Measurements from ENCODE around the gene ST3GAL3. TPM values are rescaled to one million over a fixed set of nuclear protein-coding genes. Genes with fewer than 3 reads are reported as not detected.

The ST3GAL3 gene
- total and polyA plus RNA-seq, 10 of the 15 experiments (the other 5 are each of a cell fraction or from before 2014, with no cell fraction given): 1.2 to 19.3 (median 11.0) TPM

GRCh38 chr1:43882763-43883162 lies 175.4 kb downstream of the ST3GAL3 start (continued):
- TF ChIP-seq PRDM15 (CRISPR knock-in tag; IDR thresholded peaks at IDR 0.05): no peak
- no peak for TF ChIP-seq CHD1 (IDR thresholded peaks at IDR 0.05; ENCODE audit: low read depth, low read length)
- no peak for TF ChIP-seq SIX5 (IDR thresholded peaks at IDR 0.05; ENCODE audit: low read depth, low read length, severe bottlenecking)
- TF ChIP-seq NBN (IDR thresholded peaks at IDR 0.05): no peak
- TF ChIP-seq BACH1 (IDR thresholded peaks at IDR 0.05; ENCODE audit: borderline replicate concordance): no peak
- TF ChIP-seq TAF1 (IDR thresholded peaks at IDR 0.05; ENCODE audit: borderline replicate concordance, low read depth, low read length): no peak

GRCh38 chr1:43883321-43883720 lies 176.0 kb downstream of the ST3GAL3 start:
- DNase-seq (ENCODE audit: low read depth, low spot score) (no peak), FAIRE-seq (no peak), ATAC-seq (no peak)
- no peak overlapping the region for H3K27ac ChIP-seq (ENCODE audit: control insufficient read depth, insufficient read depth)
- no peaks in the 10 kb centered on the region for H3K79me2 ChIP-seq (ENCODE audit: control insufficient read depth, insufficient read depth, low read length)
- ChIA-PET CTCF (interaction anchor here (1.5 kb wide), 1 partner anchor 119 kb away, joined by 6 read pairs; no protein-coding TSS in a partner anchor), SMC1A (ENCODE audit: uncharacterized antibody, unreplicated experiment) (interaction anchor here (0.7 to 1.0 kb wide), 2 partner anchors 8 to 77 kb away, joined by 3 read pairs; no protein-coding TSS in a partner anchor), POLR2A (no interaction called here), RAD21 (ENCODE audit: unreplicated experiment) (interaction anchor here (1.0 kb wide), 1 partner anchor 14 kb away, joined by 3 read pairs; no protein-coding TSS in a partner anchor)
- H3K9me3 ChIP-seq (replicated peaks; ENCODE audit: control insufficient read depth, insufficient read depth, low read length): no peaks in the 10 kb centered on the region
- no peak overlapping the region for H3K4me2 ChIP-seq (ENCODE audit: control insufficient read depth, insufficient read depth)
- no peaks in the 10 kb centered on the region for H3K27me3 ChIP-seq (replicated peaks in 1 of 2; ENCODE audit: control insufficient read depth in 2 of 2, insufficient read depth in 2 of 2, low read length in 1 of 2)
- H2AFZ ChIP-seq (ENCODE audit: control insufficient read depth, low read depth, low read length): no peak overlapping the region
- intact Hi-C loops (cut with micrococcal nuclease; ENCODE audit: unreplicated experiment): no loop called here
- no peaks in the 10 kb centered on the region for H4K20me1 ChIP-seq (ENCODE audit: control insufficient read depth, insufficient read depth)
- peaks cover 0 to 3% of the 10 kb centered on the region in 2 experiments; a peak in 2 of 4 replicates for H3K36me3 ChIP-seq (ENCODE audit: control insufficient read depth in 2 of 2, insufficient read depth in 2 of 2, low read length in 1 of 2)
- no peak overlapping the region for H3K4me3 ChIP-seq
- no TSS peak for BruUV-seq (replicated peaks)
- H3K4me1 ChIP-seq (ENCODE audit: control insufficient read depth, insufficient read depth, low read length): no peaks in the 10 kb centered on the region
- in situ Hi-C loops (cut with MboI): no loop called here
- no peak overlapping the region for H3K9ac ChIP-seq (ENCODE audit: control insufficient read depth, insufficient read depth, low read length)
- TF ChIP-seq BACH1 (IDR thresholded peaks at IDR 0.05; ENCODE audit: borderline replicate concordance): no peak
- no peak for TF ChIP-seq ZBTB4 (CRISPR knock-in tag; IDR thresholded peaks at IDR 0.05)
- no peak for TF ChIP-seq KLF5 (IDR thresholded peaks at IDR 0.05; ENCODE audit: partially characterized antibody)
- no peak for TF ChIP-seq GATAD2B (conservative IDR thresholded peaks at IDR 0.05; ENCODE audit: low read depth)
- 66% methylated on average over 4 of the region's 4 CpGs for WGBS (ENCODE audit: insufficient coverage, insufficient replicate concordance, low lambda C conversion rate, missing lambda C conversion rate)

Measured in GM12878 (cell line).